ENCODE measurements around the gene ADAMTS2. TPM values are rescaled to one million over a fixed set of nuclear protein-coding genes. Genes with fewer than 3 reads are reported as not detected.

The ADAMTS2 gene
- polyA plus RNA-seq, 12 donors, result 17.2 to 61.8 (median 31.0) TPM; not detected in 1

GRCh38 chr5:179268966-179269693, 76.1 kb downstream of the ADAMTS2 start:
- DNase-seq, result no peak

GRCh38 chr5:179268399-179268952, 76.8 kb downstream of the ADAMTS2 start:
- DNase-seq, result no peak

- DNase-seq, result no peak
Observed at GRCh38 chr5:179267671-179268083, 77.6 kb downstream of the ADAMTS2 start.

GRCh38 chr5:179267071-179267670, 78.1 kb downstream of the ADAMTS2 start:
- no peak for DNase-seq

GRCh38 chr5:179266291-179267070, 78.8 kb downstream of the ADAMTS2 start:
- DNase-seq, result no peak

GRCh38 chr5:179265514-179266290, 79.6 kb downstream of the ADAMTS2 start:
- DNase-seq, result peak; percentile 92

- no peak for DNase-seq
Observed at GRCh38 chr5:179264783-179265513, 80.3 kb downstream of the ADAMTS2 start.

- DNase-seq, result no peak
Observed at GRCh38 chr5:179264053-179264782, 81.0 kb downstream of the ADAMTS2 start.

GRCh38 chr5:179263391-179264052, 81.7 kb downstream of the ADAMTS2 start:
- no peak for DNase-seq

GRCh38 chr5:179262126-179262920, 82.9 kb downstream of the ADAMTS2 start:
- no peak for DNase-seq

- no peak for DNase-seq
Observed at GRCh38 chr5:179261301-179262125, 83.7 kb downstream of the ADAMTS2 start.

GRCh38 chr5:179260324-179261070, 84.8 kb downstream of the ADAMTS2 start:
- DNase-seq, result no peak

- DNase-seq, result no peak
Observed at GRCh38 chr5:179259731-179260323, 85.4 kb downstream of the ADAMTS2 start.

GRCh38 chr5:179258922-179259730, 86.1 kb downstream of the ADAMTS2 start:
- DNase-seq, result no peak
